HepG2 (cell line): ENCODE measurements around the gene RBBP8NL. TPM values are rescaled to one million over a fixed set of nuclear protein-coding genes. Genes with fewer than 3 reads are reported as not detected.

Source experiments
- ATAC-seq: fragments of 200-7000 bp; cut with Tn5 transposase; 3 replicates; pipeline ENCODE4 v1.9.1; 2020; ENCODE audit warnings: mild to moderate bottlenecking, moderate library complexity
- BruUV-seq: library from RNA; stranded (reverse); fragments of 400-500 nt; replicated peaks from 2 replicates; lab custom pipeline; 2021; lab: Mats Ljungman, UMichigan
- CTCF ChIA-PET: fragments of 300-600 bp; formaldehyde crosslinking; extraction: SDS; loops from one replicate; lab custom pipeline; 2021; ENCODE audit warnings: low total read pairs, inconsistent platforms, low intra/inter-chr PET ratio; lab: Yijun Ruan, JAX
- POLR2A ChIA-PET: fragments of 350-600 bp; sonication (Branson Sonifier 250); formaldehyde crosslinking; loops from one replicate; lab custom pipeline; 2020; ENCODE audit warnings: antibody characterized with exemption, inconsistent platforms; lab: Yijun Ruan, JAX
- DNase-seq: peaks from one replicate; pipeline ENCODE4 v3.0.0-alpha.2; 2015; ENCODE audit warnings: low spot score
- FAIRE-seq: peaks from 3 replicates; lab custom pipeline; 2011; peaks lifted over from hg19 to GRCh38; lab: Jason Lieb, UNC
- H2AFZ ChIP-seq: one replicate; pipeline ENCODE4 v1.6.1; 2011; ENCODE audit warnings: low read length, inconsistent platforms
- H3K27ac ChIP-seq: fragments of 300-600 bp; 3 replicates; pipeline ENCODE4 v1.8.0; 2011; ENCODE audit warnings: mixed run types, mild to moderate bottlenecking, mixed read lengths, low read length, inconsistent platforms; ENCODE audit not compliant: insufficient read depth; ENCODE audit errors: extremely low read length
- H3K27me3 ChIP-seq, 2 experiments: fragments of 200-600 bp in 1 of 2; 2 replicates in 1 of 2; 3 replicates in 1 of 2; pipeline versions ENCODE4 v1.6.0 to v1.8.0; 2011; ENCODE audit warnings: low read length in 2 of 2, mild to moderate bottlenecking in 2 of 2, moderate library complexity in 2 of 2, inconsistent platforms in 1 of 2; ENCODE audit not compliant: insufficient read depth in 2 of 2, control insufficient read depth in 1 of 2
- H3K36me3 ChIP-seq, 2 experiments: fragments of 200-600 bp in 1 of 2; replicated peaks in 1 of 2; 2 replicates in 1 of 2; 3 replicates in 1 of 2; pipeline versions ENCODE4 v1.5.1 to v1.8.0; 2011; ENCODE audit warnings: low read length in 2 of 2, inconsistent platforms in 1 of 2; ENCODE audit not compliant: insufficient read depth in 2 of 2, control insufficient read depth in 1 of 2
- H3K4me1 ChIP-seq: 2 replicates; pipeline ENCODE4 v1.5.1; 2012; ENCODE audit warnings: low read length, inconsistent platforms; ENCODE audit not compliant: insufficient read depth
- H3K4me2 ChIP-seq: 2 replicates; pipeline ENCODE4 v1.6.0; 2011; ENCODE audit warnings: low read depth, low read length, inconsistent platforms
- H3K4me3 ChIP-seq, 3 experiments: fragments of 200-600 bp in 1 of 3; sonication (generic), shearing (Covaris generic) in 1 of 3; replicated peaks in 1 of 3; 2 replicates each; pipeline ENCODE4 v1.5.1; 2011 to 2016; ENCODE audit warnings: low read length in 3 of 3, inconsistent platforms in 2 of 3, low read depth in 2 of 3, mild to moderate bottlenecking in 2 of 3, control low read depth in 1 of 3, mixed read lengths in 1 of 3; ENCODE audit not compliant: insufficient read depth in 1 of 3
- H3K79me2 ChIP-seq: one replicate; pipeline ENCODE4 v1.6.1; 2011; ENCODE audit warnings: low read length, inconsistent platforms; ENCODE audit not compliant: insufficient read depth
- H3K9ac ChIP-seq: 2 replicates; pipeline ENCODE4 v1.6.0; 2011; ENCODE audit warnings: mild to moderate bottlenecking, low read depth, low read length, inconsistent platforms; ENCODE audit not compliant: insufficient read depth
- H3K9me3 ChIP-seq: 2 replicates; pipeline ENCODE4 v1.5.1; 2012; ENCODE audit warnings: mild to moderate bottlenecking, low read length
- H4K20me1 ChIP-seq: 2 replicates; pipeline ENCODE4 v1.6.0; 2011; ENCODE audit warnings: inconsistent platforms, mild to moderate bottlenecking, low read length, moderate library complexity; ENCODE audit not compliant: insufficient read depth
- ZNF280D ChIP-seq: sonication (generic); formaldehyde crosslinking; IDR thresholded peaks from 2 replicates; pipeline ENCODE4 v1.5.1; 2020; ENCODE audit warnings: mild to moderate bottlenecking, missing genetic modification reagents
- ZNF281 ChIP-seq: sonication (generic); formaldehyde crosslinking; IDR thresholded peaks from 2 replicates; pipeline ENCODE4 v1.4.0; 2020; ENCODE audit warnings: missing genetic modification reagents, borderline replicate concordance
- WGBS: methylation state at CpG from one replicate; pipeline ENCODE4 v1.1.6; 2017; ENCODE audit warnings: low lambda C conversion rate; 5-methylcytosine and 5-hydroxymethylcytosine counted together
- in situ Hi-C: cut with HindIII; loops from 2 replicates; pipeline ENCODE4 v1.10.0; 2017; ENCODE audit warnings: low pct_unique_long_range_greater_than_20kb; ENCODE audit not compliant: extremely low pct_ligation_motif_present
- intact Hi-C: fragments of 100-400 bp; cut with micrococcal nuclease; formaldehyde crosslinking; loops from one replicate; pipeline ENCODE4 v1.10.0; 2022; ENCODE audit not compliant: unreplicated experiment
- polyA plus RNA-seq, 8 experiments: library from polyadenylated mRNA; depleted of rRNA in 3 of 8; stranded (reverse) in 7 of 8; unstranded in 1 of 8; fragments of >200 nt; fragmentation: Illumina TruSeq in 4 of 8; extraction: Trizol in 4 of 8; gene quantifications; 2 replicates each; pipeline versions ENCODE4 v1.2.1 to v1.2.3, GENCODE V29; 2011 to 2016; ENCODE audit warnings: low read depth in 4 of 8, missing spikeins in 1 of 8, mixed read lengths in 1 of 8; ENCODE audit not compliant: insufficient read depth in 1 of 8
- total RNA-seq, 5 experiments: library from RNA; depleted of rRNA; stranded (reverse); fragments of >200 nt; fragmentation: Illumina TruSeq; extraction: Trizol; gene quantifications; 2 replicates each; pipeline ENCODE4 v1.2.3, GENCODE V29; 2016; ENCODE audit warnings: low read depth in 1 of 5
- TF ChIP-seq, protein P1 (sequence below): sonication (generic); formaldehyde crosslinking; IDR thresholded peaks from 2 replicates; pipeline ENCODE4 v1.4.0; 2020; ENCODE audit warnings: mild to moderate bottlenecking, missing genetic modification reagents

Gene RBBP8NL
- total and polyA plus RNA-seq, 2 of the 13 experiments (the other 11 are each of a cell fraction or from before 2014, with no cell fraction given), result 0.69 to 0.86 TPM

DNA sequence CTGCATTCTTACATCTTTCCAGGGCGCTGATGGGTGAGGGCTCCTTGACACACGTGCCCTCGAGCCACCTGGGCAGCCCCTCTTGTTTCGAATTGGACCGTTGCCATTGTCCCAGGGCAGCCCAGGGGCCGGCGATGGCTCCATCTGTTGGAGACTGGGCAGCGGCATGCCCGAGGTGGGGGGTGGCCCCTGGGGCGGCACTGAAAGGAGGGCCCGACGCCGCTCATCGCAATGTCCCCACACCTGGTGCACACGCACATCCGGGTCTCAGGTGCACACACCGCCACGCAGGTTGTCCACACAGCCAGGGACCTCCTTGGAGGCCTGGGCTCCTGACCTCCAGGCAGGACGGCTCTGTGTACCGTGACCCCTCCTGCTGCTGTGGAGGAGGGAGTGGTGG, 30.5 kb upstream of the RBBP8NL start:
- H3K9ac ChIP-seq, result no peak overlapping the region
- POLR2A ChIA-PET, result no interaction called here

More for the DNA sequence above, 30.5 kb upstream of the RBBP8NL start:
- no peak overlapping the region for H3K4me3 ChIP-seq
- H3K9me3 ChIP-seq, result no peaks in the 10 kb centered on the region
- in situ Hi-C loops, result no loop called here
- no peaks in the 10 kb centered on the region for H3K4me1 ChIP-seq
- H4K20me1 ChIP-seq, result no peaks in the 10 kb centered on the region; the same call in 1 of the 2 replicates
- 51% methylated on average over 15 of the region's 20 CpGs for WGBS
- H3K27ac ChIP-seq, result no peak overlapping the region
- H3K27me3 ChIP-seq, result peaks cover 43 to 93% of the 10 kb centered on the region in 2 experiments
- TF ChIP-seq ZNF281 (CRISPR knock-in tag) (no peak), ZNF280D (no peak)
- TF ChIP-seq, protein P1, sequence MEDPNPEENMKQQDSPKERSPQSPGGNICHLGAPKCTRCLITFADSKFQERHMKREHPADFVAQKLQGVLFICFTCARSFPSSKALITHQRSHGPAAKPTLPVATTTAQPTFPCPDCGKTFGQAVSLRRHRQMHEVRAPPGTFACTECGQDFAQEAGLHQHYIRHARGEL (CRISPR knock-in tag), result 0 out of 2 replicates have a peak, but pooled peaks have one; percentile 55
- CTCF ChIA-PET, result no interaction called here
- FAIRE-seq (no peak), DNase-seq (no peak), ATAC-seq (no peak)
- H3K36me3 ChIP-seq, result no peaks in the 10 kb centered on the region
- BruUV-seq, result no TSS peak
- no peak overlapping the region for H3K4me2 ChIP-seq
- H3K79me2 ChIP-seq, result no peaks in the 10 kb centered on the region
- intact Hi-C loops, result no loop called here
- no peak overlapping the region for H2AFZ ChIP-seq
